GM18511 (cell line): ENCODE results near the gene KNTC1.
"Not testable (repeated sequence)": the region's sequence is repeated elsewhere in the genome, so short reads cannot be mapped to it uniquely, and the experiment has no call there.

ENCODE experiments used
- ATAC-seq: cut with Tn5 transposase; IDR thresholded peaks from one replicate; pipeline ENCODE4 v1.9.1; 2021; ENCODE audit warnings: mild to moderate bottlenecking, moderate library complexity; ENCODE audit not compliant: unreplicated experiment

Gene KNTC1

GRCh38 chr12:122558745-122559641 is 31.9 kb downstream of the KNTC1 start:
- peak; percentile 65 for ATAC-seq

GRCh38 chr12:122560138-122560537 is 33.1 kb downstream of the KNTC1 start:
- ATAC-seq, result no peak

GRCh38 chr12:122563361-122563760 is 36.3 kb downstream of the KNTC1 start:
- no peak for ATAC-seq

GRCh38 chr12:122566816-122567215 is 39.8 kb downstream of the KNTC1 start:
- ATAC-seq, result not testable (repeated sequence)

- ATAC-seq, result no peak
These were observed 42.2 kb downstream of the KNTC1 start for GRCh38 chr12:122569288-122569687.

GRCh38 chr12:122570006-122570405 is 43.0 kb downstream of the KNTC1 start:
- ATAC-seq, result not testable (repeated sequence)

- ATAC-seq, result no peak
These were observed 44.8 kb downstream of the KNTC1 start for GRCh38 chr12:122571821-122572220.

GRCh38 chr12:122583294-122583693 is 56.2 kb downstream of the KNTC1 start:
- not testable (repeated sequence) for ATAC-seq

- ATAC-seq, result no peak
These were observed 57.3 kb downstream of the KNTC1 start for GRCh38 chr12:122584177-122584863.

GRCh38 chr12:122590990-122591389 is 63.9 kb downstream of the KNTC1 start:
- ATAC-seq, result no peak

GRCh38 chr12:122591966-122592365 is 64.9 kb downstream of the KNTC1 start:
- ATAC-seq, result not testable (repeated sequence)

GRCh38 chr12:122592543-122592942 is 65.5 kb downstream of the KNTC1 start:
- ATAC-seq, result not testable (repeated sequence)

- ATAC-seq, result no peak
These were observed 66.9 kb downstream of the KNTC1 start for GRCh38 chr12:122593910-122594309.

- ATAC-seq, result no peak
These were observed 69.8 kb downstream of the KNTC1 start for GRCh38 chr12:122596838-122597237.

GRCh38 chr12:122602456-122602855 is 75.4 kb downstream of the KNTC1 start:
- no peak for ATAC-seq

GRCh38 chr12:122604993-122605392 is 77.9 kb downstream of the KNTC1 start:
- ATAC-seq, result no peak

GRCh38 chr12:122609732-122610131 is 82.7 kb downstream of the KNTC1 start:
- ATAC-seq, result no peak

GRCh38 chr12:122610207-122610606 is 83.2 kb downstream of the KNTC1 start:
- no peak for ATAC-seq

GRCh38 chr12:122610911-122611310 is 83.9 kb downstream of the KNTC1 start:
- ATAC-seq, result no peak

- ATAC-seq, result no peak
These were observed 87.8 kb downstream of the KNTC1 start for GRCh38 chr12:122614839-122615238.

GRCh38 chr12:122615780-122616179 is 88.7 kb downstream of the KNTC1 start:
- no peak for ATAC-seq

- ATAC-seq, result no peak
These were observed 108.4 kb downstream of the KNTC1 start for GRCh38 chr12:122635471-122635870.
